HCT116 (cell line): ENCODE results near the gene DOCK1. TPM values are rescaled to one million over a fixed set of nuclear protein-coding genes. Genes with fewer than 3 reads are reported as not detected.

Experiments
- ATAC-seq: fragments of 200-7000 bp; cut with Tn5 transposase; 2 replicates; pipeline ENCODE4 v1.9.1; 2020; ENCODE audit warnings: mild to moderate bottlenecking, moderate library complexity
- BruUV-seq: library from RNA; stranded (reverse); fragments of 400-500 nt; replicated peaks from 2 replicates; lab custom pipeline; 2021; lab: Mats Ljungman, UMichigan
- CTCF ChIA-PET: fragments of 300-600 bp; sonication (Branson Sonifier 250); formaldehyde crosslinking; loops from one replicate; lab custom pipeline; 2021; ENCODE audit warnings: antibody characterized with exemption; lab: Charles Lee
- POLR2A ChIA-PET: fragments of 300-600, 350-600 bp; sonication (Branson Sonifier 250); formaldehyde crosslinking; loops from one replicate; lab custom pipeline; 2021; ENCODE audit warnings: antibody characterized with exemption; lab: Charles Lee
- RAD21 ChIA-PET, 2 experiments: fragments of 300-600 bp; sonication (Branson Sonifier 250); formaldehyde crosslinking; loops; one replicate each; lab custom pipeline; 2023; ENCODE audit warnings: low total read pairs in 2 of 2; ENCODE audit not compliant: uncharacterized antibody in 2 of 2, unreplicated experiment in 2 of 2, low non-redundant PET in 1 of 2; lab: Charles Lee
- DNase-seq: peaks from one replicate; pipeline ENCODE4 v3.0.0-alpha.2; 2010; ENCODE audit warnings: low read depth, low spot score
- H2AFZ ChIP-seq: fragments of 200-600 bp; shearing (Covaris generic), sonication (generic); 2 replicates; pipeline ENCODE4 v1.6.1; 2017; ENCODE audit warnings: low read depth, mixed run types, mixed read lengths, antibody characterized with exemption, low read length; ENCODE audit not compliant: poor library complexity, severe bottlenecking
- H3K27ac ChIP-seq: 2 replicates; pipeline ENCODE4 v1.5.1; 2012; ENCODE audit warnings: low read depth, low read length
- H3K27me3 ChIP-seq: fragments of 200-600 bp; sonication (generic); 2 replicates; pipeline ENCODE4 v1.6.1; 2016; ENCODE audit warnings: mixed run types, low read length, mixed read lengths; ENCODE audit not compliant: insufficient read depth
- H3K36me3 ChIP-seq, 2 experiments: fragments of 200-500 bp in 1 of 2; fragments of 200-600 bp in 1 of 2; sonication (Bioruptor generic) in 1 of 2; sonication (generic) in 1 of 2; 2 replicates each; pipeline versions ENCODE4 v1.5.1 to v1.6.1; 2014 to 2016; ENCODE audit warnings: low read length in 2 of 2, inconsistent platforms in 1 of 2, mixed read lengths in 1 of 2, mixed run types in 1 of 2; ENCODE audit not compliant: insufficient read depth in 2 of 2, control insufficient read depth in 1 of 2
- H3K4me1 ChIP-seq, 2 experiments: fragments of 200-600 bp in 1 of 2; sonication (generic) in 1 of 2; 2 replicates each; pipeline versions ENCODE4 v1.5.1 to v1.6.1; 2012 to 2017; ENCODE audit warnings: low read length in 2 of 2, inconsistent platforms in 1 of 2, mild to moderate bottlenecking in 1 of 2, mixed read lengths in 1 of 2, mixed run types in 1 of 2, moderate library complexity in 1 of 2; ENCODE audit not compliant: insufficient read depth in 2 of 2, control insufficient read depth in 1 of 2
- H3K4me2 ChIP-seq: fragments of 200-600 bp; sonication (generic); 2 replicates; pipeline ENCODE4 v1.6.1; 2017; ENCODE audit warnings: mixed run types, low read length, mixed read lengths
- H3K4me3 ChIP-seq, 2 experiments: fragments of 200-600 bp in 1 of 2; sonication (generic) in 1 of 2; replicated peaks in 1 of 2; 2 replicates each; pipeline ENCODE4 v1.5.1; 2011 to 2016; ENCODE audit warnings: low read length in 2 of 2, control low read depth in 1 of 2, low read depth in 1 of 2, mild to moderate bottlenecking in 1 of 2, mixed read lengths in 1 of 2, mixed run types in 1 of 2
- H3K79me2 ChIP-seq: fragments of 200-600 bp; sonication (generic); 2 replicates; pipeline ENCODE4 v1.6.1; 2017; ENCODE audit warnings: mild to moderate bottlenecking, mixed run types, low read length, moderate library complexity, mixed read lengths; ENCODE audit not compliant: insufficient read depth
- H3K9ac ChIP-seq: fragments of 200-600 bp; sonication (generic); 2 replicates; pipeline ENCODE4 v1.6.1; 2016; ENCODE audit warnings: low read length, mixed read lengths
- H3K9me2 ChIP-seq: fragments of 200-600 bp; sonication (generic), shearing (Covaris generic); 2 replicates; pipeline ENCODE4 v1.6.1; 2017; ENCODE audit warnings: mixed run types, mild to moderate bottlenecking, moderate library complexity; ENCODE audit not compliant: insufficient read depth
- H3K9me3 ChIP-seq, 2 experiments: fragments of 200-500 bp in 1 of 2; fragments of 200-600 bp in 1 of 2; sonication (Bioruptor generic) in 1 of 2; sonication (generic) in 1 of 2; 2 replicates each; pipeline ENCODE4 v1.6.1; 2014 to 2017; ENCODE audit warnings: low read length in 2 of 2, mixed read lengths in 2 of 2, inconsistent platforms in 1 of 2, low read depth in 1 of 2, mild to moderate bottlenecking in 1 of 2, mixed run types in 1 of 2, moderate library complexity in 1 of 2; ENCODE audit not compliant: control insufficient read depth in 1 of 2, insufficient read depth in 1 of 2
- H4K20me1 ChIP-seq: fragments of 200-600 bp; sonication (generic), shearing (Covaris generic); 2 replicates; pipeline ENCODE4 v1.6.1; 2017; ENCODE audit warnings: mixed run types, mild to moderate bottlenecking, moderate library complexity; ENCODE audit not compliant: insufficient read depth
- ATF3 ChIP-seq: IDR thresholded peaks from 2 replicates; pipeline ENCODE4 v1.6.1; 2012
- CBX3 ChIP-seq: IDR thresholded peaks from 2 replicates; pipeline ENCODE4 v1.6.1; 2012; ENCODE audit warnings: low read depth
- CEBPB ChIP-seq: IDR thresholded peaks from 2 replicates; pipeline ENCODE4 v1.6.1; 2012; ENCODE audit warnings: low read depth
- EGR1 ChIP-seq: IDR thresholded peaks from 2 replicates; pipeline ENCODE4 v1.6.1; 2012; ENCODE audit warnings: low read depth
- EZH2 ChIP-seq: fragments of 200-600 bp; sonication (generic); IDR thresholded peaks from 2 replicates; pipeline ENCODE4 v1.6.1; 2017; ENCODE audit warnings: antibody characterized with exemption, mixed run types
- EZH2phosphoT487 ChIP-seq: fragments of 200-600 bp; IDR thresholded peaks from 2 replicates; pipeline ENCODE4 v1.6.1; 2018; ENCODE audit warnings: antibody characterized with exemption, borderline replicate concordance
- FOSL1 ChIP-seq: IDR thresholded peaks from 2 replicates; pipeline ENCODE4 v1.6.1; 2012; ENCODE audit warnings: low read depth
- JUND ChIP-seq: IDR thresholded peaks from 2 replicates; pipeline ENCODE4 v1.6.1; 2012
- MAX ChIP-seq: IDR thresholded peaks from 2 replicates; pipeline ENCODE4 v1.6.1; 2012
- POLR2AphosphoS5 ChIP-seq: IDR thresholded peaks from 2 replicates; pipeline ENCODE4 v1.6.1; 2011; ENCODE audit warnings: mild to moderate bottlenecking, low read depth, low read length, moderate library complexity
- RAD21 ChIP-seq: IDR thresholded peaks from 2 replicates; pipeline ENCODE4 v1.6.1; 2012; ENCODE audit warnings: low read depth, mild to moderate bottlenecking
- REST ChIP-seq: IDR thresholded peaks from 2 replicates; pipeline ENCODE4 v1.6.1; 2012; ENCODE audit warnings: low read depth
- SIN3A ChIP-seq: IDR thresholded peaks from 2 replicates; pipeline ENCODE4 v1.6.1; 2012; ENCODE audit warnings: low read depth
- SP1 ChIP-seq: IDR thresholded peaks from 2 replicates; pipeline ENCODE4 v1.6.1; 2012; ENCODE audit warnings: low read depth
- SRF ChIP-seq: IDR thresholded peaks from 2 replicates; pipeline ENCODE4 v1.6.1; 2012; ENCODE audit warnings: low read depth
- TCF7L2 ChIP-seq: IDR thresholded peaks from 2 replicates; pipeline ENCODE4 v1.7.0; 2011; ENCODE audit warnings: borderline replicate concordance, inconsistent platforms; ENCODE audit not compliant: insufficient read depth, insufficient read length; ENCODE audit errors: extremely low read depth
- YY1 ChIP-seq: IDR thresholded peaks from 2 replicates; pipeline ENCODE4 v1.6.1; 2011; ENCODE audit warnings: low read length, low read depth, moderate library complexity, mild to moderate bottlenecking; ENCODE audit not compliant: insufficient replicate concordance; ENCODE audit errors: extremely low read depth
- ZBTB33 ChIP-seq: IDR thresholded peaks from 2 replicates; pipeline ENCODE4 v1.6.1; 2011; ENCODE audit warnings: mild to moderate bottlenecking, low read length, moderate library complexity; ENCODE audit not compliant: insufficient replicate concordance; ENCODE audit errors: extremely low read depth
- ZFX ChIP-seq: fragments of 450-650 bp; IDR thresholded peaks from 2 replicates; pipeline ENCODE4 v1.6.1; 2017
- ZNF274 ChIP-seq: fragments of 200-500 bp; sonication (Bioruptor generic); IDR thresholded peaks from 2 replicates; pipeline ENCODE4 v1.6.1; 2014; ENCODE audit warnings: mild to moderate bottlenecking, low read depth, low read length, inconsistent platforms
- intact Hi-C: fragments of 100-400 bp; cut with micrococcal nuclease; formaldehyde crosslinking; loops from 2 replicates; pipeline ENCODE4 v1.10.0; 2022
- total RNA-seq: library from RNA; stranded (reverse); gene quantifications from one replicate; pipeline ENCODE4 v1.2.1, GENCODE V29; 2021; ENCODE audit not compliant: unreplicated experiment

Gene DOCK1
- total RNA-seq, 1 experiment from 2014 or later = 46.5 TPM

- Histone ChIP-seq H3K27ac (no peak overlapping the region), H3K4me3 (no peak overlapping the region), H3K9me2 (no peaks in the 10 kb centered on the region), H4K20me1 (0 out of 2 replicates have a peak, but pooled peaks cover 4% of the 10 kb centered on the region), H3K4me2 (no peak overlapping the region), H3K9me3 (no peaks in the 10 kb centered on the region), H3K79me2 (no peaks in the 10 kb centered on the region), H3K27me3 (no peaks in the 10 kb centered on the region), H3K4me1 (peaks cover 32 to 52% of the 10 kb centered on the region in 2 experiments), H2AFZ (no peak overlapping the region), H3K36me3 (no peaks in the 10 kb centered on the region), H3K9ac (no peak overlapping the region)
- ATAC-seq = no peak
- TF ChIP-seq ZBTB33 = no peak
- no peak for TF ChIP-seq RAD21
- no peak for TF ChIP-seq ZFX
- TF ChIP-seq CEBPB = no peak
- TF ChIP-seq MAX = no peak
- no peak for TF ChIP-seq ATF3
- no peak for TF ChIP-seq TCF7L2
- TF ChIP-seq POLR2AphosphoS5 = no peak
- TF ChIP-seq SIN3A = no peak
- TF ChIP-seq REST = no peak
- TF ChIP-seq EZH2 = no peak
- no peak for TF ChIP-seq CBX3
- no peak for TF ChIP-seq YY1
- TF ChIP-seq EGR1 = no peak
- TF ChIP-seq SP1 = no peak
- TF ChIP-seq ZNF274 = no peak
- no peak for TF ChIP-seq EZH2phosphoT487
- no peak for TF ChIP-seq JUND
- no peak for TF ChIP-seq SRF
- TF ChIP-seq FOSL1 = no peak
- BruUV-seq = no TSS peak
- DNase-seq = no peak
- POLR2A ChIA-PET = no interaction called here
- CTCF ChIA-PET = no interaction called here
- intact Hi-C loops = no loop called here
- RAD21 ChIA-PET = no interaction called here
Observed at GRCh38 chr10:127151541-127151940, 246.3 kb downstream of the DOCK1 start.
